HepG2 (cell line): ENCODE measurements around the gene MALRD1. TPM values are rescaled to one million over a fixed set of nuclear protein-coding genes. Genes with fewer than 3 reads are reported as not detected.

Source experiments
- ATAC-seq: fragments of 200-7000 bp; cut with Tn5 transposase; 3 replicates; pipeline ENCODE4 v1.9.1; 2020; ENCODE audit warnings: mild to moderate bottlenecking, moderate library complexity
- BruUV-seq: library from RNA; stranded (reverse); fragments of 400-500 nt; replicated peaks from 2 replicates; lab custom pipeline; 2021; lab: Mats Ljungman, UMichigan
- CTCF ChIA-PET: fragments of 300-600 bp; formaldehyde crosslinking; extraction: SDS; loops from one replicate; lab custom pipeline; 2021; ENCODE audit warnings: low total read pairs, inconsistent platforms, low intra/inter-chr PET ratio; lab: Yijun Ruan, JAX
- POLR2A ChIA-PET: fragments of 350-600 bp; sonication (Branson Sonifier 250); formaldehyde crosslinking; loops from one replicate; lab custom pipeline; 2020; ENCODE audit warnings: antibody characterized with exemption, inconsistent platforms; lab: Yijun Ruan, JAX
- DNase-seq: peaks from one replicate; pipeline ENCODE4 v3.0.0-alpha.2; 2015; ENCODE audit warnings: low spot score
- FAIRE-seq: peaks from 3 replicates; lab custom pipeline; 2011; peaks lifted over from hg19 to GRCh38; lab: Jason Lieb, UNC
- H2AFZ ChIP-seq: one replicate; pipeline ENCODE4 v1.6.1; 2011; ENCODE audit warnings: low read length, inconsistent platforms
- H3K27ac ChIP-seq: fragments of 300-600 bp; 3 replicates; pipeline ENCODE4 v1.8.0; 2011; ENCODE audit warnings: mixed run types, mild to moderate bottlenecking, mixed read lengths, low read length, inconsistent platforms; ENCODE audit not compliant: insufficient read depth; ENCODE audit errors: extremely low read length
- H3K27me3 ChIP-seq, 2 experiments: fragments of 200-600 bp in 1 of 2; 2 replicates in 1 of 2; 3 replicates in 1 of 2; pipeline versions ENCODE4 v1.6.0 to v1.8.0; 2011; ENCODE audit warnings: low read length in 2 of 2, mild to moderate bottlenecking in 2 of 2, moderate library complexity in 2 of 2, inconsistent platforms in 1 of 2; ENCODE audit not compliant: insufficient read depth in 2 of 2, control insufficient read depth in 1 of 2
- H3K36me3 ChIP-seq, 2 experiments: fragments of 200-600 bp in 1 of 2; replicated peaks in 1 of 2; 2 replicates in 1 of 2; 3 replicates in 1 of 2; pipeline versions ENCODE4 v1.5.1 to v1.8.0; 2011; ENCODE audit warnings: low read length in 2 of 2, inconsistent platforms in 1 of 2; ENCODE audit not compliant: insufficient read depth in 2 of 2, control insufficient read depth in 1 of 2
- H3K4me1 ChIP-seq: 2 replicates; pipeline ENCODE4 v1.5.1; 2012; ENCODE audit warnings: low read length, inconsistent platforms; ENCODE audit not compliant: insufficient read depth
- H3K4me2 ChIP-seq: 2 replicates; pipeline ENCODE4 v1.6.0; 2011; ENCODE audit warnings: low read depth, low read length, inconsistent platforms
- H3K4me3 ChIP-seq, 3 experiments: fragments of 200-600 bp in 1 of 3; sonication (generic), shearing (Covaris generic) in 1 of 3; replicated peaks in 1 of 3; 2 replicates each; pipeline ENCODE4 v1.5.1; 2011 to 2016; ENCODE audit warnings: low read length in 3 of 3, inconsistent platforms in 2 of 3, low read depth in 2 of 3, mild to moderate bottlenecking in 2 of 3, control low read depth in 1 of 3, mixed read lengths in 1 of 3; ENCODE audit not compliant: insufficient read depth in 1 of 3
- H3K79me2 ChIP-seq: one replicate; pipeline ENCODE4 v1.6.1; 2011; ENCODE audit warnings: low read length, inconsistent platforms; ENCODE audit not compliant: insufficient read depth
- H3K9ac ChIP-seq: 2 replicates; pipeline ENCODE4 v1.6.0; 2011; ENCODE audit warnings: mild to moderate bottlenecking, low read depth, low read length, inconsistent platforms; ENCODE audit not compliant: insufficient read depth
- H3K9me3 ChIP-seq: 2 replicates; pipeline ENCODE4 v1.5.1; 2012; ENCODE audit warnings: mild to moderate bottlenecking, low read length
- H4K20me1 ChIP-seq: 2 replicates; pipeline ENCODE4 v1.6.0; 2011; ENCODE audit warnings: inconsistent platforms, mild to moderate bottlenecking, low read length, moderate library complexity; ENCODE audit not compliant: insufficient read depth
- EHMT2 ChIP-seq: fragments of 200-600 bp; sonication (generic); IDR thresholded peaks from 2 replicates; pipeline ENCODE4 v1.7.0; 2017; ENCODE audit warnings: antibody characterized with exemption, low read depth, low read length, borderline replicate concordance
- IRF2 ChIP-seq: IDR thresholded peaks from 2 replicates; pipeline ENCODE4 v1.6.1; 2018; ENCODE audit warnings: missing genetic modification reagents, missing compliant biosample characterization
- KDM1A ChIP-seq: IDR thresholded peaks from 2 replicates; pipeline ENCODE4 v1.6.1; 2016; ENCODE audit warnings: missing compliant biosample characterization
- KLF11 ChIP-seq: IDR thresholded peaks from 2 replicates; pipeline ENCODE4 v1.6.1; 2016; ENCODE audit warnings: missing compliant biosample characterization
- KLF13 ChIP-seq: sonication (generic); formaldehyde crosslinking; IDR thresholded peaks from 2 replicates; pipeline ENCODE4 v1.4.0; 2020; ENCODE audit warnings: mild to moderate bottlenecking, missing genetic modification reagents
- NPAS2 ChIP-seq: sonication (generic); formaldehyde crosslinking; IDR thresholded peaks from 2 replicates; pipeline ENCODE4 v1.8.0; 2022; ENCODE audit warnings: mild to moderate bottlenecking, missing genetic modification reagents, borderline replicate concordance
- U2AF1 ChIP-seq: fragments of 200-400 bp; formaldehyde crosslinking; optimal IDR thresholded peaks from 2 replicates; pipeline ENCODE3; 2017; ENCODE audit warnings: mild to moderate bottlenecking, low read depth, low read length
- ZNF326 ChIP-seq: sonication (generic); formaldehyde crosslinking; IDR thresholded peaks from 2 replicates; pipeline ENCODE4 v1.4.0; 2020; ENCODE audit warnings: missing genetic modification reagents, borderline replicate concordance
- ZNF850 ChIP-seq: sonication (generic); formaldehyde crosslinking; conservative IDR thresholded peaks from 2 replicates; pipeline ENCODE4 v1.9.0; 2021; ENCODE audit warnings: mild to moderate bottlenecking, missing genetic modification reagents
- ZSCAN22 ChIP-seq: sonication (generic); formaldehyde crosslinking; IDR thresholded peaks from 2 replicates; pipeline ENCODE4 v1.4.0; 2020; ENCODE audit warnings: mild to moderate bottlenecking, missing genetic modification reagents
- WGBS: methylation state at CpG from one replicate; pipeline ENCODE4 v1.1.6; 2017; ENCODE audit warnings: low lambda C conversion rate; 5-methylcytosine and 5-hydroxymethylcytosine counted together
- in situ Hi-C: cut with HindIII; loops from 2 replicates; pipeline ENCODE4 v1.10.0; 2017; ENCODE audit warnings: low pct_unique_long_range_greater_than_20kb; ENCODE audit not compliant: extremely low pct_ligation_motif_present
- intact Hi-C: fragments of 100-400 bp; cut with micrococcal nuclease; formaldehyde crosslinking; loops from one replicate; pipeline ENCODE4 v1.10.0; 2022; ENCODE audit not compliant: unreplicated experiment
- polyA plus RNA-seq, 8 experiments: library from polyadenylated mRNA; depleted of rRNA in 3 of 8; stranded (reverse) in 7 of 8; unstranded in 1 of 8; fragments of >200 nt; fragmentation: Illumina TruSeq in 4 of 8; extraction: Trizol in 4 of 8; gene quantifications; 2 replicates each; pipeline versions ENCODE4 v1.2.1 to v1.2.3, GENCODE V29; 2011 to 2016; ENCODE audit warnings: low read depth in 4 of 8, missing spikeins in 1 of 8, mixed read lengths in 1 of 8; ENCODE audit not compliant: insufficient read depth in 1 of 8
- total RNA-seq, 5 experiments: library from RNA; depleted of rRNA; stranded (reverse); fragments of >200 nt; fragmentation: Illumina TruSeq; extraction: Trizol; gene quantifications; 2 replicates each; pipeline ENCODE4 v1.2.3, GENCODE V29; 2016; ENCODE audit warnings: low read depth in 1 of 5
- TF ChIP-seq, protein P1 (sequence below): sonication (generic); formaldehyde crosslinking; IDR thresholded peaks from 2 replicates; pipeline ENCODE4 v1.4.0; 2020; ENCODE audit warnings: missing genetic modification reagents

The MALRD1 gene
- total and polyA plus RNA-seq, 2 of the 13 experiments (the other 11 are each of a cell fraction or from before 2014, with no cell fraction given), result 5.7 to 15.4 TPM

DNA sequence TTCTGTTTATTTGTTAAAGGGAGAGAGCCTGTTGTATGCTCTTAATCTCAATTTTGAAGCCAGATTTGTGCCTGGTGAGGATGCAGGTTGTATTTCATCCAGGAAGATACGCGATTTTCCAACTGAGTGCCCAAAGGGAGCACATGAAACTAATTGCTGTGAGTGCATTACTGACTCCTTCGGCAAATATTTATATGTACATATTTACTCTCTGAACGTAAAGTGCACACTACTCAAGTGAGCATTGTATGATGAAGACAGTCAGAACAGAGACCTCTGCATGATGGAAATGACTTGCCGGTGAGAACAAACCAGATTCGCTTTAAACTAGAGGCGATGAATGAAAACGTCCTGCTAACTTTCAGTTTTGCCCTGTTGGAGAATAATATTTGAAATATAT lies 130.1 kb downstream of the MALRD1 start:
- Histone ChIP-seq H3K27me3 (no peaks in the 10 kb centered on the region), H3K79me2 (no peaks in the 10 kb centered on the region), H3K4me3 (no peak overlapping the region), H3K9ac (no peak overlapping the region), H3K36me3 (no peaks in the 10 kb centered on the region), H3K27ac (no peak overlapping the region), H3K4me1 (no peaks in the 10 kb centered on the region), H2AFZ (no peak overlapping the region), H3K9me3 (no peaks in the 10 kb centered on the region), H3K4me2 (no peak overlapping the region), H4K20me1 (no peaks in the 10 kb centered on the region)
- no peak for DNase-seq
- 52% methylated on average over 8 of the region's 8 CpGs for WGBS
- BruUV-seq, result no TSS peak
- intact Hi-C loops, result no loop called here
- no peak for FAIRE-seq
- in situ Hi-C loops, result no loop called here
- CTCF ChIA-PET, result no interaction called here
- TF ChIP-seq ZSCAN22 (CRISPR knock-in tag), result no peak
- no peak for TF ChIP-seq KLF11 (CRISPR knock-in tag)
- no peak for TF ChIP-seq ZNF850 (CRISPR knock-in tag)
- TF ChIP-seq KDM1A (CRISPR knock-in tag), result no peak
- TF ChIP-seq NPAS2 (CRISPR knock-in tag), result no peak
- TF ChIP-seq, protein P1, sequence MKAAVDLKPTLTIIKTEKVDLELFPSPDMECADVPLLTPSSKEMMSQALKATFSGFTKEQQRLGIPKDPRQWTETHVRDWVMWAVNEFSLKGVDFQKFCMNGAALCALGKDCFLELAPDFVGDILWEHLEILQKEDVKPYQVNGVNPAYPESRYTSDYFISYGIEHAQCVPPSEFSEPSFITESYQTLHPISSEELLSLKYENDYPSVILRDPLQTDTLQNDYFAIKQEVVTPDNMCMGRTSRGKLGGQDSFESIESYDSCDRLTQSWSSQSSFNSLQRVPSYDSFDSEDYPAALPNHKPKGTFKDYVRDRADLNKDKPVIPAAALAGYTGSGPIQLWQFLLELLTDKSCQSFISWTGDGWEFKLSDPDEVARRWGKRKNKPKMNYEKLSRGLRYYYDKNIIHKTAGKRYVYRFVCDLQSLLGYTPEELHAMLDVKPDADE (CRISPR knock-in tag), result no peak
- no peak for TF ChIP-seq U2AF1
- no peak for TF ChIP-seq IRF2 (CRISPR knock-in tag)
- no peak for ATAC-seq
- POLR2A ChIA-PET, result no interaction called here

DNA sequence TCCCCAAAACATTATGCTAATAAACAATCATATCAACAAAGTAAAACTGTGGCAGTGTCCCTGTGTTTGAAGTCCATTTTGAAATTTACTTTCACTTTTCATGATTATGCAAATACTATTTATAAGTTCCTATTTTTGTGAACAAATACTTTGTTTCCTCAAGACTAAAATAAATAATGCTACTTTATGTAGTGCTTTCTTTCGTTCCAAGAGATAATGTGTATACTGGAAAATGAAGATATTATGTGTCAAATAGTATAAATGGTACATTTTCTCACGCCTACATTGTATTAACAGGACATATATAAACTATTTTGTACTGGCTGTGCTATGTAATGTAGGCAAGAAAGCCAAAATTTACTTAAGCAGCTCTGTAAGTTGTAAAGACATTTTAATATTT lies 136.3 kb downstream of the MALRD1 start:
- 0% methylated on average over 2 of the region's 2 CpGs for WGBS
- no peaks in the 10 kb centered on the region for H3K27me3 ChIP-seq
- no TSS peak for BruUV-seq
- ChIA-PET POLR2A (no interaction called here), CTCF (no interaction called here)
- H3K9ac ChIP-seq, result no peak overlapping the region
- no peaks in the 10 kb centered on the region for H3K4me1 ChIP-seq
- no peaks in the 10 kb centered on the region for H3K79me2 ChIP-seq
- in situ Hi-C loops, result no loop called here
- ATAC-seq (no peak), DNase-seq (no peak)
- no peaks in the 10 kb centered on the region for H3K36me3 ChIP-seq
- no peak overlapping the region for H3K4me3 ChIP-seq
- no peaks in the 10 kb centered on the region for H3K9me3 ChIP-seq
- H4K20me1 ChIP-seq, result no peaks in the 10 kb centered on the region
- TF ChIP-seq KLF13 (CRISPR knock-in tag), result no peak
- no peak for TF ChIP-seq EHMT2
- TF ChIP-seq ZNF326 (CRISPR knock-in tag), result no peak
- TF ChIP-seq, all 625 proteins: peak for 0
- no peak overlapping the region for H2AFZ ChIP-seq
- intact Hi-C loops, result no loop called here
- no peak overlapping the region for H3K27ac ChIP-seq
- no peak for FAIRE-seq
- H3K4me2 ChIP-seq, result no peak overlapping the region
